Measurements from ENCODE around the gene SFR1. TPM values are rescaled to one million over a fixed set of nuclear protein-coding genes. Genes with fewer than 3 reads are reported as not detected.

Gene SFR1
- total RNA-seq (2022) (10.2 and 11.6 TPM in 2 replicates), Bru-seq, nascent RNA (percentile 80 among the genes with signal in this experiment), BruChase-seq, experiment 1, labeled RNA remaining after a 6-hour chase (percentile 70 among the genes with signal in this experiment), BruChase-seq, experiment 2, labeled RNA remaining after a 2-hour chase (percentile 75 among the genes with signal in this experiment)
- long read RNA-seq, transcript SFR1-202 (4 exons, 1,503 nt): minor isoform, 8 of 35 reads
- long read RNA-seq, transcript SFR1-201 (4 exons, 1,438 nt): major isoform, 14 of 35 reads
- long read RNA-seq, partial matches to known transcripts: 11 of 35 reads
- long read RNA-seq, other reads (novel, unspliced or antisense): 2 of 35 reads

- peak; percentile 38 for TF ChIP-seq CTCF (IDR thresholded peaks at IDR 0.05; ENCODE audit: unreplicated experiment)
- CTCF ChIA-PET: interaction anchor here (0.5 to 1.6 kb wide), 11 partner anchors 12 to 425 kb away, joined by 3 to 6 read pairs (median 4); no protein-coding TSS in a partner anchor
- peak; percentile 96 for DNase-seq
- Mint-ChIP-seq H3K36me3 (ENCODE audit: insufficient read depth, unreplicated experiment) (peaks cover 32% of the 10 kb centered on the region), H3K4me3 (ENCODE audit: low read depth, unreplicated experiment) (peak within 1 kb of the TSS; percentile 70), H3K27me3 (ENCODE audit: unreplicated experiment) (no peaks in the 10 kb centered on the region), H3K4me1 (ENCODE audit: low read depth, unreplicated experiment) (peaks cover 26% of the 10 kb centered on the region), H3K9me3 (ENCODE audit: low read depth, unreplicated experiment) (no peaks in the 10 kb centered on the region), H3K27ac (ENCODE audit: unreplicated experiment) (peak within 1 kb of the TSS; percentile 94)
- BruUV-seq (replicated peaks): no TSS peak
- intact Hi-C loops (cut with micrococcal nuclease; ENCODE audit: unreplicated experiment): loop anchor here (2.0 to 5.0 kb wide), 4 partner anchors 39 to 233 kb away; no protein-coding TSS in a partner anchor
Measured at GRCh38 chr10:104121485-104122224, at the start of gene SFR1. TSS of gene SFR1 (plus strand) at chr10:104122171. CDS start at chr10:104122184, 13 bp downstream.

GRCh38 chr10:104072786-104073185 lies 49.2 kb upstream of the SFR1 start:
- no peak overlapping the region for H3K4me3 Mint-ChIP-seq (ENCODE audit: low read depth, unreplicated experiment)
- no TSS peak for BruUV-seq (replicated peaks)
- CTCF ChIA-PET: no interaction called here

GRCh38 chr10:104074505-104074904 lies 47.5 kb upstream of the SFR1 start:
- no peak for TF ChIP-seq CTCF (IDR thresholded peaks at IDR 0.05; ENCODE audit: unreplicated experiment)
- no peak for DNase-seq
- H3K4me3 Mint-ChIP-seq (ENCODE audit: low read depth, unreplicated experiment): no peak overlapping the region
- CTCF ChIA-PET: no interaction called here
- no peaks in the 10 kb centered on the region for H3K36me3 Mint-ChIP-seq (ENCODE audit: insufficient read depth, unreplicated experiment)
- no peaks in the 10 kb centered on the region for H3K9me3 Mint-ChIP-seq (ENCODE audit: low read depth, unreplicated experiment)
- no TSS peak for BruUV-seq (replicated peaks)
- H3K4me1 Mint-ChIP-seq (ENCODE audit: low read depth, unreplicated experiment): no peaks in the 10 kb centered on the region
- no peaks in the 10 kb centered on the region for H3K27me3 Mint-ChIP-seq (ENCODE audit: unreplicated experiment)
- H3K27ac Mint-ChIP-seq (ENCODE audit: unreplicated experiment): no peak overlapping the region
- intact Hi-C loops (cut with micrococcal nuclease; ENCODE audit: unreplicated experiment): no loop called here

More at GRCh38 chr10:104072786-104073185, 49.2 kb upstream of the SFR1 start:
- peaks cover under 1% of the 10 kb centered on the region for H3K9me3 Mint-ChIP-seq (ENCODE audit: low read depth, unreplicated experiment)
- H3K27ac Mint-ChIP-seq (ENCODE audit: unreplicated experiment): no peak overlapping the region
- no peak for TF ChIP-seq CTCF (IDR thresholded peaks at IDR 0.05; ENCODE audit: unreplicated experiment)
- H3K36me3 Mint-ChIP-seq (ENCODE audit: insufficient read depth, unreplicated experiment): no peaks in the 10 kb centered on the region
- H3K27me3 Mint-ChIP-seq (ENCODE audit: unreplicated experiment): no peaks in the 10 kb centered on the region
- no peak for DNase-seq
- no peaks in the 10 kb centered on the region for H3K4me1 Mint-ChIP-seq (ENCODE audit: low read depth, unreplicated experiment)
- intact Hi-C loops (cut with micrococcal nuclease; ENCODE audit: unreplicated experiment): no loop called here

- TF ChIP-seq CTCF (IDR thresholded peaks at IDR 0.05; ENCODE audit: unreplicated experiment): no peak
- Mint-ChIP-seq H3K4me3 (ENCODE audit: low read depth, unreplicated experiment) (no peak overlapping the region), H3K27me3 (ENCODE audit: unreplicated experiment) (no peaks in the 10 kb centered on the region), H3K9me3 (ENCODE audit: low read depth, unreplicated experiment) (no peaks in the 10 kb centered on the region), H3K27ac (ENCODE audit: unreplicated experiment) (no peak overlapping the region), H3K4me1 (ENCODE audit: low read depth, unreplicated experiment) (no peaks in the 10 kb centered on the region), H3K36me3 (ENCODE audit: insufficient read depth, unreplicated experiment) (no peaks in the 10 kb centered on the region)
- CTCF ChIA-PET: interaction anchor here (0.9 kb wide), 1 partner anchor 45 kb away, joined by 3 read pairs; the partner anchor contains the start of gene SFR1
- no TSS peak for BruUV-seq (replicated peaks)
- intact Hi-C loops (cut with micrococcal nuclease; ENCODE audit: unreplicated experiment): no loop called here
- peak; percentile 13 for DNase-seq
Measured at GRCh38 chr10:104076743-104077160, 45.2 kb upstream of the SFR1 start.

All from Calu3 (cell line).